ENCODE data around the gene CARNS1. TPM values are rescaled to one million over a fixed set of nuclear protein-coding genes. Genes with fewer than 3 reads are reported as not detected.
A peak's percentile ranks its signal among the peaks of the same experiment; 100 is the strongest.

The CARNS1 gene
- total RNA-seq, 3 donors from 2014 or later (not counting 1 experiment from before 2014, with no cell fraction given): 25.0 to 29.0 (median 25.0) TPM

- Mint-ChIP-seq H3K4me1 (peaks cover 50 to 84% of the 10 kb centered on the region in 2 donors), H3K9me3 (no peaks in the 10 kb centered on the region), H3K27me3 (ENCODE audit: low read depth in 2 of 2) (no peaks in the 10 kb centered on the region), H3K4me3 (peak overlapping the region; percentile 56), H3K27ac (peak overlapping the region; percentile 86 to 96), H3K36me3 (no peaks in the 10 kb centered on the region)
- Histone ChIP-seq H3K9me3 (ENCODE audit: control insufficient read depth, insufficient read depth, low read length) (no peaks in the 10 kb centered on the region), H3K27ac (ENCODE audit: low read length) (peak overlapping the region; percentile 63), H3K4me1 (ENCODE audit: control insufficient read depth, insufficient read depth, low read length) (peaks cover 96% of the 10 kb centered on the region), H3K36me3 (ENCODE audit: control insufficient read depth, insufficient read depth, low read length) (peaks cover 17% of the 10 kb centered on the region), H3K4me3 (ENCODE audit: low read length) (no peak overlapping the region), H3K27me3 (ENCODE audit: control insufficient read depth, insufficient read depth, low read length) (no peaks in the 10 kb centered on the region)
- TF ChIP-seq CTCF (IDR thresholded peaks at IDR 0.05): no peak
- WGBS (ENCODE audit: insufficient coverage): 91% methylated on average over 17 of the region's 17 CpGs
- intact Hi-C loops (cut with micrococcal nuclease): no loop called here
- no peak for DNase-seq
- no peak for ATAC-seq
Measured at GRCh38 chr11:67410984-67411784, 4.3 kb upstream of the CARNS1 start.

- WGBS (ENCODE audit: insufficient coverage): 66% methylated on average over 7 of the region's 7 CpGs
- H3K27ac Mint-ChIP-seq: no peak overlapping the region
- peaks cover 14% of the 10 kb centered on the region for H3K36me3 ChIP-seq (ENCODE audit: control insufficient read depth, insufficient read depth, low read length)
- no peak for TF ChIP-seq CTCF (IDR thresholded peaks at IDR 0.05)
- no peaks in the 10 kb centered on the region for H3K9me3 Mint-ChIP-seq
- intact Hi-C loops (cut with micrococcal nuclease): no loop called here
- ATAC-seq (no peak), DNase-seq (peak in 1 of 2 donors; percentile 57)
- peaks cover 51 to 85% of the 10 kb centered on the region in 2 donors for H3K4me1 Mint-ChIP-seq
- no peaks in the 10 kb centered on the region for H3K9me3 ChIP-seq (ENCODE audit: control insufficient read depth, insufficient read depth, low read length)
- H3K27me3 ChIP-seq (ENCODE audit: control insufficient read depth, insufficient read depth, low read length): no peaks in the 10 kb centered on the region
- H3K4me3 ChIP-seq (ENCODE audit: low read length): no peak overlapping the region
- H3K27ac ChIP-seq (ENCODE audit: low read length): no peak overlapping the region
- H3K36me3 Mint-ChIP-seq: no peaks in the 10 kb centered on the region
- H3K4me3 Mint-ChIP-seq: peak overlapping the region; percentile 35
- H3K4me1 ChIP-seq (ENCODE audit: control insufficient read depth, insufficient read depth, low read length): peaks cover 96% of the 10 kb centered on the region
- no peaks in the 10 kb centered on the region for H3K27me3 Mint-ChIP-seq (ENCODE audit: low read depth in 2 of 2)
Measured at GRCh38 chr11:67411785-67412152, 3.7 kb upstream of the CARNS1 start.

GRCh38 chr11:67412495-67413179 lies 2.8 kb upstream of the CARNS1 start:
- Histone ChIP-seq H3K4me3 (ENCODE audit: low read length) (no peak overlapping the region), H3K36me3 (ENCODE audit: control insufficient read depth, insufficient read depth, low read length) (peaks cover 7% of the 10 kb centered on the region), H3K27ac (ENCODE audit: low read length) (no peak overlapping the region), H3K4me1 (ENCODE audit: control insufficient read depth, insufficient read depth, low read length) (peaks cover 96% of the 10 kb centered on the region), H3K27me3 (ENCODE audit: control insufficient read depth, insufficient read depth, low read length) (no peaks in the 10 kb centered on the region), H3K9me3 (ENCODE audit: control insufficient read depth, insufficient read depth, low read length) (no peaks in the 10 kb centered on the region)
- Mint-ChIP-seq H3K4me1 (peaks cover 45 to 85% of the 10 kb centered on the region in 2 donors), H3K36me3 (no peaks in the 10 kb centered on the region), H3K4me3 (no peak overlapping the region), H3K27me3 (ENCODE audit: low read depth in 2 of 2) (no peaks in the 10 kb centered on the region), H3K9me3 (no peaks in the 10 kb centered on the region), H3K27ac (peak overlapping the region; percentile 72 to 84)
- no peak for ATAC-seq
- 67% methylated on average over 9 of the region's 9 CpGs for whole genome bisulfite sequencing (ENCODE audit: insufficient coverage)
- TF ChIP-seq CTCF (IDR thresholded peaks at IDR 0.05): no peak
- intact Hi-C loops (cut with micrococcal nuclease): no loop called here
- DNase-seq: no peak
